GM12878 (cell line): ENCODE data around the gene KRIT1. TPM values are rescaled to one million over a fixed set of nuclear protein-coding genes. Genes with fewer than 3 reads are reported as not detected.

Source experiments
- BHLHE40 ChIP-seq, 2 experiments: fragments of 450-650 bp in 1 of 2; IDR thresholded peaks; 2 replicates each; pipeline ENCODE4 v1.6.1; 2011 to 2017; ENCODE audit warnings: low read depth in 2 of 2, borderline replicate concordance in 1 of 2, improper control_type of control experiment in 1 of 2, low read length in 1 of 2, mild to moderate bottlenecking in 1 of 2
- CEBPZ ChIP-seq: fragments of 150-350 bp; IDR thresholded peaks from 2 replicates; pipeline ENCODE4 v1.6.1; 2016; ENCODE audit warnings: low read depth, low read length
- E2F4 ChIP-seq: IDR thresholded peaks from 2 replicates; pipeline ENCODE4 v1.6.1; 2012; ENCODE audit warnings: low read depth, low read length, improper control_type of control experiment
- E2F8 ChIP-seq: fragments of 450-650 bp; IDR thresholded peaks from 2 replicates; pipeline ENCODE4 v1.6.1; 2018; ENCODE audit warnings: mild to moderate bottlenecking, low read depth, moderate library complexity; ENCODE audit not compliant: partially characterized antibody
- HDGF ChIP-seq: fragments of 450-650 bp; IDR thresholded peaks from 2 replicates; pipeline ENCODE4 v1.6.1; 2016; ENCODE audit warnings: antibody characterized with exemption
- JUNB ChIP-seq: IDR thresholded peaks from 2 replicates; pipeline ENCODE4 v1.6.1; 2016; ENCODE audit warnings: antibody characterized with exemption, mild to moderate bottlenecking
- PAX5 ChIP-seq: IDR thresholded peaks from 2 replicates; pipeline ENCODE4 v1.6.1; 2011; ENCODE audit warnings: low read depth, low read length, borderline replicate concordance
- POLR2A ChIP-seq: IDR thresholded peaks from 2 replicates; pipeline ENCODE4 v1.6.1; 2011; ENCODE audit warnings: low read depth, mild to moderate bottlenecking, low read length
- RBBP5 ChIP-seq: fragments of 200-600 bp; sonication (generic); conservative IDR thresholded peaks from 2 replicates; pipeline ENCODE4 v1.6.1; 2016
- SMARCA5 ChIP-seq: fragments of 450-650 bp; IDR thresholded peaks from 2 replicates; pipeline ENCODE4 v1.6.1; 2017; ENCODE audit warnings: mild to moderate bottlenecking
- SPI1 ChIP-seq: IDR thresholded peaks from 2 replicates; pipeline ENCODE4 v1.6.1; 2011; ENCODE audit warnings: low read depth, mild to moderate bottlenecking, low read length, moderate library complexity, borderline replicate concordance; ENCODE audit not compliant: insufficient read depth
- TCF7 ChIP-seq: IDR thresholded peaks from 2 replicates; pipeline ENCODE4 v1.6.1; 2014; ENCODE audit warnings: antibody characterized with exemption, borderline replicate concordance
- ZNF274 ChIP-seq: IDR thresholded peaks from one replicate; pipeline ENCODE4 v1.8.0; 2011; ENCODE audit not compliant: insufficient read length, insufficient read depth
- polyA plus RNA-seq, 11 experiments: library from polyadenylated mRNA; depleted of rRNA in 4 of 11; unstranded in 6 of 11; stranded (reverse) in 5 of 11; fragments of >200 nt; fragmentation: Nextera tagmentation in 4 of 11; fragmentation: Illumina TruSeq in 1 of 11; extraction: Ambion mirVana in 4 of 11; extraction: Trizol in 1 of 11; gene quantifications; 1 replicate in 1 of 11; 2 replicates in 10 of 11; pipeline versions ENCODE4 v1.2.1 to v1.2.3, GENCODE V29; 2011 to 2016; ENCODE audit warnings: inconsistent platforms in 2 of 11, missing spikeins in 2 of 11, low read depth in 1 of 11
- total RNA-seq, 4 experiments: library from RNA; depleted of rRNA in 3 of 4; stranded (reverse); fragments of >200 nt in 3 of 4; fragmentation: Illumina TruSeq in 1 of 4; extraction: Trizol in 1 of 4; gene quantifications; 2 replicates each; pipeline versions ENCODE4 v1.2.1 to v1.2.3, GENCODE V29; 2013 to 2021
- TF ChIP-seq, protein P1 (sequence below), 3 experiments: IDR thresholded peaks in 2 of 3; conservative IDR thresholded peaks in 1 of 3; 2 replicates each; pipeline ENCODE4 v1.5.1; 2011; ENCODE audit warnings: low read depth in 3 of 3, low read length in 3 of 3, mild to moderate bottlenecking in 3 of 3, control low read depth in 2 of 3, moderate library complexity in 2 of 3, inconsistent platforms in 1 of 3, mixed read lengths in 1 of 3; ENCODE audit not compliant: control insufficient read depth in 2 of 3, insufficient read depth in 1 of 3; ENCODE audit errors: extremely low read depth in 1 of 3
- TF ChIP-seq, protein P2 (sequence below): fragments of 450-650 bp; IDR thresholded peaks from 2 replicates; pipeline ENCODE4 v1.6.1; 2017; ENCODE audit warnings: mild to moderate bottlenecking
- TF ChIP-seq, protein P3 (sequence below): fragments of 450-650 bp; IDR thresholded peaks from 2 replicates; pipeline ENCODE4 v1.6.1; 2014; ENCODE audit warnings: mild to moderate bottlenecking

The KRIT1 gene
- total and polyA plus RNA-seq, 10 of the 15 experiments (the other 5 are each of a cell fraction or from before 2014, with no cell fraction given): 12.0 to 60.1 (median 27.0) TPM

- TF ChIP-seq E2F8 (peak; percentile 86), RBBP5 (no peak), JUNB (no peak), SMARCA5 (0 out of 2 replicates have a peak, but pooled peaks have one; percentile 7), HDGF (peak; percentile 91), BHLHE40 (IDR thresholded peaks at IDR 0.05; ENCODE audit: borderline replicate concordance in 1 of 2, low read depth in 2 of 2, low read length in 1 of 2) (peak in 1 of 2 experiments; percentile 27; a peak in 1 of 4 replicates), ZNF274 (no peak), PAX5 (no peak), POLR2A (peak; percentile 90), E2F4 (no peak), TCF7 (peak; percentile 71), SPI1 (no peak), CEBPZ (no peak)
- TF ChIP-seq, protein P1, sequence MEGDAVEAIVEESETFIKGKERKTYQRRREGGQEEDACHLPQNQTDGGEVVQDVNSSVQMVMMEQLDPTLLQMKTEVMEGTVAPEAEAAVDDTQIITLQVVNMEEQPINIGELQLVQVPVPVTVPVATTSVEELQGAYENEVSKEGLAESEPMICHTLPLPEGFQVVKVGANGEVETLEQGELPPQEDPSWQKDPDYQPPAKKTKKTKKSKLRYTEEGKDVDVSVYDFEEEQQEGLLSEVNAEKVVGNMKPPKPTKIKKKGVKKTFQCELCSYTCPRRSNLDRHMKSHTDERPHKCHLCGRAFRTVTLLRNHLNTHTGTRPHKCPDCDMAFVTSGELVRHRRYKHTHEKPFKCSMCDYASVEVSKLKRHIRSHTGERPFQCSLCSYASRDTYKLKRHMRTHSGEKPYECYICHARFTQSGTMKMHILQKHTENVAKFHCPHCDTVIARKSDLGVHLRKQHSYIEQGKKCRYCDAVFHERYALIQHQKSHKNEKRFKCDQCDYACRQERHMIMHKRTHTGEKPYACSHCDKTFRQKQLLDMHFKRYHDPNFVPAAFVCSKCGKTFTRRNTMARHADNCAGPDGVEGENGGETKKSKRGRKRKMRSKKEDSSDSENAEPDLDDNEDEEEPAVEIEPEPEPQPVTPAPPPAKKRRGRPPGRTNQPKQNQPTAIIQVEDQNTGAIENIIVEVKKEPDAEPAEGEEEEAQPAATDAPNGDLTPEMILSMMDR (IDR thresholded peaks at IDR 0.05 in 2 of 3, conservative IDR thresholded peaks at IDR 0.05 in 1 of 3; ENCODE audit: control insufficient read depth in 2 of 3, extremely low read depth in 1 of 3, insufficient read depth in 1 of 3, low read depth in 3 of 3, low read length in 3 of 3): peak; percentile 2 to 16 (median 13); a peak in 3 of 6 replicates
- TF ChIP-seq, protein P2, sequence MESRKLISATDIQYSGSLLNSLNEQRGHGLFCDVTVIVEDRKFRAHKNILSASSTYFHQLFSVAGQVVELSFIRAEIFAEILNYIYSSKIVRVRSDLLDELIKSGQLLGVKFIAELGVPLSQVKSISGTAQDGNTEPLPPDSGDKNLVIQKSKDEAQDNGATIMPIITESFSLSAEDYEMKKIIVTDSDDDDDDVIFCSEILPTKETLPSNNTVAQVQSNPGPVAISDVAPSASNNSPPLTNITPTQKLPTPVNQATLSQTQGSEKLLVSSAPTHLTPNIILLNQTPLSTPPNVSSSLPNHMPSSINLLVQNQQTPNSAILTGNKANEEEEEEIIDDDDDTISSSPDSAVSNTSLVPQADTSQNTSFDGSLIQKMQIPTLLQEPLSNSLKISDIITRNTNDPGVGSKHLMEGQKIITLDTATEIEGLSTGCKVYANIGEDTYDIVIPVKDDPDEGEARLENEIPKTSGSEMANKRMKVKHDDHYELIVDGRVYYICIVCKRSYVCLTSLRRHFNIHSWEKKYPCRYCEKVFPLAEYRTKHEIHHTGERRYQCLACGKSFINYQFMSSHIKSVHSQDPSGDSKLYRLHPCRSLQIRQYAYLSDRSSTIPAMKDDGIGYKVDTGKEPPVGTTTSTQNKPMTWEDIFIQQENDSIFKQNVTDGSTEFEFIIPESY: no peak
- TF ChIP-seq, protein P3, sequence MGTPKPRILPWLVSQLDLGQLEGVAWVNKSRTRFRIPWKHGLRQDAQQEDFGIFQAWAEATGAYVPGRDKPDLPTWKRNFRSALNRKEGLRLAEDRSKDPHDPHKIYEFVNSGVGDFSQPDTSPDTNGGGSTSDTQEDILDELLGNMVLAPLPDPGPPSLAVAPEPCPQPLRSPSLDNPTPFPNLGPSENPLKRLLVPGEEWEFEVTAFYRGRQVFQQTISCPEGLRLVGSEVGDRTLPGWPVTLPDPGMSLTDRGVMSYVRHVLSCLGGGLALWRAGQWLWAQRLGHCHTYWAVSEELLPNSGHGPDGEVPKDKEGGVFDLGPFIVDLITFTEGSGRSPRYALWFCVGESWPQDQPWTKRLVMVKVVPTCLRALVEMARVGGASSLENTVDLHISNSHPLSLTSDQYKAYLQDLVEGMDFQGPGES: no peak
These were observed at the start of gene KRIT1, which contains the start of gene ANKIB1 (continued) for GRCh38 chr7:92245487-92246359.
